Measurements from ENCODE around the gene VAV3. TPM values are rescaled to one million over a fixed set of nuclear protein-coding genes. Genes with fewer than 3 reads are reported as not detected.

VAV3 gene
- total RNA-seq, 2 donors from 2014 or later, result 6.9 to 7.7 TPM

DNA sequence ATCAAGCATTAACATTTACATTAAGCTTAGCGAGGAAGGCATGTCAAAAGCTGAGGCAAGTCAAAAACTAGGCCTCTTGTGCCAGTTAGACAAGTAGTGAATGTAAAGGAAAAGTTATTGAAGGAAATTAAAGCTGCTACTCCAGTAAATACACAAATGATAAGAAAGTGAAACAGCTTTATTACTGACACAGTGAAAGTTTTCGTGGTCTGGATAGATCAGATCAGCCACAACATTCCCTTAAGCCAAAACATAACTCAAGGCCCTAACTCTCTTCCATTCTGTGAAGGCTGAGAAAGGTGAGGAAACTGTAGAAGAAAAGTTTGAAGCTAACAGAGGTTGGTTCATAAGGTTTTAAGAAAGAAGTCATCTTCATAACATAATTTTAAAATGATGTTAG lies 131.9 kb downstream of the VAV3 start:
- Histone ChIP-seq H3K27ac (no peak overlapping the region), H3K9me3 (no peaks in the 10 kb centered on the region), H3K4me1 (ENCODE audit: control insufficient read depth in 1 of 2, low read depth in 2 of 2) (peaks cover 0 to 2% of the 10 kb centered on the region in 2 donors), H3K4me3 (no peak overlapping the region), H3K36me3 (no peaks in the 10 kb centered on the region), H3K27me3 (replicated peaks; ENCODE audit: insufficient read depth) (no peaks in the 10 kb centered on the region)
- TF ChIP-seq CTCF (IDR thresholded peaks at IDR 0.05), result no peak
- DNase-seq (ENCODE audit: low spot score) (no peak), ATAC-seq (ENCODE audit: insufficient number of reproducible peaks, low FRiP score, low read depth) (no peak)

DNA sequence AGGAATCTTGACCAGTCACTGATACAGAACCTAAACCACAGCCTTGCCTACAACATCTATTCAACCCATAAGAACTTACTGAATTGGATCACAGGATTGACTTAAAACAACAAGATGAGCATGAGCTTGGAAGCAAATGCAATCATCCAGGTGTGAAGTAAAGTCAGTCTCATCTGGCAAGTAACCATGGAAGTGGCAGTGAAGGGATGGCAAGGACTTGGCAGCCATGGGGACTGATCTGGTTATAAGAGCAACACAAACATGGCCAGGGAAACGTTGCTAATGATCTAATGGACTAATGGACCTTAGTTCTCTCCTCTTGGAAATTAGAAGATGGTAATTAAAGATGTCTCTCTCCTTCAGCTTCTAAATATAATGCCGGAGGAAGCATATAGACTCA lies 133.1 kb downstream of the VAV3 start:
- H3K27ac ChIP-seq, result no peak overlapping the region

DNA sequence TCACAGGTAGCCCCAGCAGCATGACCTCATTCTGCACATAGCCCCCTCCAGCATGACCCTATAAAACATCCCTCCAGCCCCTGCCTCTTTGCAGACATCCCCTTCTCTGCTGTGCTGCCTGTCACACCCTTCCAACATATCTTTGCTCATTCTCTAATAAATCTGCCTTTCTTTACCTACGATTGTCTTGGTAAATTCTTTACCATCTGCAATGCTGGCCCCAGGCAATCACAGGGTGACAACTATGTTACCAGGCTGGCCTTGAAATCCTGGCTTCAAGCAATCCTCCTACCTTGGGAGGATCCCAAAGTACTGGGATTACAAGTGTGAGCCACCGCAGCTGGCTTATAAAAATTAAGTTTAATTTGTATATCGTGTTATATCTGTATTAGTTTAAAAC lies 134.5 kb downstream of the VAV3 start:
- ATAC-seq (ENCODE audit: insufficient number of reproducible peaks, low FRiP score, low read depth), result no peak
- DNase-seq (ENCODE audit: low spot score), result no peak
- H3K27ac ChIP-seq, result no peak overlapping the region
- H3K27me3 ChIP-seq (replicated peaks; ENCODE audit: insufficient read depth), result no peaks in the 10 kb centered on the region
- peaks cover 0 to 2% of the 10 kb centered on the region in 2 donors for H3K4me1 ChIP-seq (ENCODE audit: control insufficient read depth in 1 of 2, low read depth in 2 of 2)
- H3K9me3 ChIP-seq, result no peaks in the 10 kb centered on the region
- H3K4me3 ChIP-seq, result no peak overlapping the region
- TF ChIP-seq CTCF (IDR thresholded peaks at IDR 0.05), result no peak
- H3K36me3 ChIP-seq, result no peaks in the 10 kb centered on the region

More for the DNA sequence above, 133.1 kb downstream of the VAV3 start:
- no peak for ATAC-seq (ENCODE audit: insufficient number of reproducible peaks, low FRiP score, low read depth)
- Histone ChIP-seq H3K4me3 (no peak overlapping the region), H3K9me3 (no peaks in the 10 kb centered on the region), H3K4me1 (ENCODE audit: control insufficient read depth in 1 of 2, low read depth in 2 of 2) (peaks cover 0 to 2% of the 10 kb centered on the region in 2 donors), H3K27me3 (replicated peaks; ENCODE audit: insufficient read depth) (no peaks in the 10 kb centered on the region), H3K36me3 (no peaks in the 10 kb centered on the region)
- DNase-seq (ENCODE audit: low spot score), result no peak
- no peak for TF ChIP-seq CTCF (IDR thresholded peaks at IDR 0.05)

- Histone ChIP-seq H3K36me3 (no peaks in the 10 kb centered on the region), H3K27ac (no peak overlapping the region), H3K4me1 (ENCODE audit: control insufficient read depth in 1 of 2, low read depth in 2 of 2) (peaks cover 0 to 2% of the 10 kb centered on the region in 2 donors), H3K9me3 (no peaks in the 10 kb centered on the region), H3K27me3 (replicated peaks; ENCODE audit: insufficient read depth) (no peaks in the 10 kb centered on the region), H3K4me3 (no peak overlapping the region)
- no peak for TF ChIP-seq CTCF (IDR thresholded peaks at IDR 0.05)
- no peak for ATAC-seq (ENCODE audit: insufficient number of reproducible peaks, low FRiP score, low read depth)
- no peak for DNase-seq (ENCODE audit: low spot score)
Observed at GRCh38 chr1:107830075-107830474, 134.9 kb downstream of the VAV3 start.

DNA sequence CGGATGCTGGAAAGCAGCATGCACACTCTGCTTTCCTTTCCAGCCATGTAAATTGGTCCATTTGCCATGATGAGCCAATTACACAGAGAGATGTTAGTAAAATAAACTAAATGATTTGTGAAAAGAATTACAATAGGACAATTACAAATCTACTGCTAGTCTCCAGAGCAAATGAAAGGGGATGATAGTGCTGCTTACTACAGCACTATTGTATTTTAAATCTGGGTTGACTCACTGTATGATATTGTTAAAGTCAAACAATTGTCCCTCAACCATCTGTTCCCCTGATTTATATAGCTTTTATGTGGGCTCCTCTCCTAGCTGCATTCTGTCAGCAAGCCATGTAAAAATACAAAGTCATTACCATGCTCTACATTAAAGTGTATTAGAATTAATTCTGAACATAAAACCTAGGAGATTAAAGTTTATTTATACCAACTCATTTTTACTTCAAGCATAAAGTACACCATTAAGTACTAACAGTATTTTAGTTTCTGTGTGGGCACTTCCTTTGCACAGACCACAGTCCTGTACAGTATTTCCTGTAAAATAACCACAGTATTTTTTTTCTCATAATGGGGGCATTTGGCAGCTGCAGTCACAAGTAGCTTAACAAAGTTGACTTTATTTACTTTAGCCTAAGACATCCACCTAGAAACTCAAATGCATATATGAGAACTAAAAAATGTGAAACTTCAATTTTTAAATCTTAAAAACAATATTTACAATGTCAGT lies 135.8 kb downstream of the VAV3 start:
- ATAC-seq (ENCODE audit: insufficient number of reproducible peaks, low FRiP score, low read depth) (no peak), DNase-seq (ENCODE audit: low spot score) (no peak)
- H3K4me1 ChIP-seq (ENCODE audit: control insufficient read depth in 1 of 2, low read depth in 2 of 2), result peaks cover 0 to 2% of the 10 kb centered on the region in 2 donors
- H3K27me3 ChIP-seq (replicated peaks; ENCODE audit: insufficient read depth), result no peaks in the 10 kb centered on the region
- H3K9me3 ChIP-seq, result no peaks in the 10 kb centered on the region
- no peak overlapping the region for H3K4me3 ChIP-seq
- no peak overlapping the region for H3K27ac ChIP-seq
- no peaks in the 10 kb centered on the region for H3K36me3 ChIP-seq
- no peak for TF ChIP-seq CTCF (IDR thresholded peaks at IDR 0.05)
